GM19468 (cell line): ENCODE measurements around the gene NDRG3.
"Not testable (repeated sequence)": the region's sequence is repeated elsewhere in the genome, so short reads cannot be mapped to it uniquely, and the experiment has no call there.

ENCODE experiments used
- ATAC-seq: cut with Tn5 transposase; IDR thresholded peaks from one replicate; pipeline ENCODE4 v1.9.1; 2021; ENCODE audit warnings: mild to moderate bottlenecking, moderate library complexity, moderate number of reproducible peaks; ENCODE audit not compliant: unreplicated experiment; ENCODE audit errors: extremely low read depth

Gene NDRG3

DNA sequence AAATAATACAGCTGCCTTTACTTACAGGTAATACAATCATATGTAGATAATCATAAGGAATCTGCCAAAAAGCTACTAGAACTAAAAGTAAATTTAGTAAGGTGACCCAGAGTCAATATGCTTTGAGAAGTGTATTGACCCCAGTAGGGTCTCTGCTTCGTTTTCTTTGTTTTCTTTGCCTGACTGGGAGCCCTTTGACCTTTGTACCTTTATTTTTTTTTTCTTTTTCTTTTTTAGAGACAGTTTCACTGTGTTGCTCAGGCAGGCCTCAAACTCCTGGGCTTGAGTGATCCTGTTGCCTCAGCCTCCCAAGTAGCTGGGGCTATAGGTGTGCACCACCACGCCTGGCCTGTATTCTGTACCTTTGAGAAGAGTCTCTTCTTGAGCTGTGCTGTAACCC is 122.4 kb downstream of the NDRG3 start:
- ATAC-seq: no peak

- no peak for ATAC-seq
These were observed 125.0 kb downstream of the NDRG3 start for GRCh38 chr20:36620917-36621316.

DNA sequence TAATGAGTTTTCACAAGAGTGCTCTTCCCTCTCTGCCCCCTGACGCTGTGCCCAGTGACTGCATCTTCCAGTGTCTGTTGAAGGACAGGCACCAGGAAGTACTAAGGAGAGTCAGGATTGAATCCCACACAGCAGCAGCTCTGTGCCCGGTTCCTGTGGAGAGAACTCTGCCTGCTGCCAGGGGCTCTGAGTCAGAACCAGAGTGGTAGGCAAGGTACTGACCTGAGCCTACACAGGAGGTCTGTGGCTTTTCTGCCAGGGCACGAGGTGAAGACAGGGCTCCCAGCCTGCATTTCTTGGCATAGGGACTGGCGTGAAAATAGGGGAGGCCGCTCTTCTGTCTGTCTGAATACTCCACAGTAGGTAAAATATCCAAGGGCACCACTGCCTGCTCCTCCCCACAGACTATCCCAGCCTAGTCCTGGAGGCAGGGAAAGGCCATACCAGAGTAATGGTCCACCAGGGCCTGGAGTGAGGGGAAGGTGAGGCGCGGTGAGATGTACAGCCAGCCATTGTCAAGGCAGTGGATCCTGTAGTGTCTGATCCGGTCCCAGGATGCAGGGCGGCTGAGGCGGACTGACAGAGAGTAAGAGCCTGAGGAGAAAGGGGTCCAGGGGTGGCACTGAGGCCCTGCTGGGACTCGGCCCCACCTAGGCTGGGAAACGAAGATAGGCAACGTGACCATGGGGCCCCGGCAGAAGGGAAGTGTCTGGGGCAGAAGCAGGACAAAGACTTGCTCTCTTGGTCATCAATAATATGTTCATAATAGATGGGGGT is 130.9 kb downstream of the NDRG3 start:
- ATAC-seq: no peak

- ATAC-seq: no peak
These were observed 131.9 kb downstream of the NDRG3 start for GRCh38 chr20:36613974-36614373.

DNA sequence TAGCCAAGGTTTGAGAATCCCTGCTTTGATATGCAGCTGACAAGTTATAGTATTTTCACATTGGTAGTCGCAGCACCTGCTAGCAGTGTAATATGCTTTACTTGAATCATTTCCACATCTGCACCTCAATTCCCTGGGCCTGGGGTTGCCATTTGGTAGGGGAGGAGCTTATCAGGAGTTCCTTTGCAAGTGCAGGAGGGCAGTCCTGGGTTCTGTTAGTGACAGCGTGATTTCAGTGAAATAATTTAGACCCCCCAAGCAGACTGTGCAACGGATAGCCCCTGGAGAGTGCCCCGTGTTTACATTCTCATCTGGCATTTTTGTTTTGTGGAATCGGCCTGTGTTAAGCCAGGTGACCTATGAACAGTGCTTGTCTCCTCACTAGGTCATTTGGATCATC is 134.3 kb downstream of the NDRG3 start:
- no peak for ATAC-seq

DNA sequence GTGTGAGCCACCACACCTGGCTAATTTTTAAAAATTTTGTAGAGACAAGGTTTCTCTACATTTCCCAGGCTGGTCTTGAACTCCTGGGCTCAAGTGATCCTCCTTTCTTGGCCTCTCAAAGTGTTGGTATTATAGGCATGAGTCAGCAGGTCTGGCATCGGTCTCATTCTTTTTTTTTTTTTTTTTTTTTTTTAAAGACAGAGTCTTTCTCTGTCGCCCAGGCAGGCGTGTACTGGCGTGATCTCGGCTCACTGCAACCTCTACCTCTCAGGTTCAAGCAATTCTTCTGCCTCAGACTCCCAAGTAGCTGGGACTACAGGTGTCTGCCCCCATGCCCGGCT is 137.5 kb downstream of the NDRG3 start:
- ATAC-seq: not testable (repeated sequence)

DNA sequence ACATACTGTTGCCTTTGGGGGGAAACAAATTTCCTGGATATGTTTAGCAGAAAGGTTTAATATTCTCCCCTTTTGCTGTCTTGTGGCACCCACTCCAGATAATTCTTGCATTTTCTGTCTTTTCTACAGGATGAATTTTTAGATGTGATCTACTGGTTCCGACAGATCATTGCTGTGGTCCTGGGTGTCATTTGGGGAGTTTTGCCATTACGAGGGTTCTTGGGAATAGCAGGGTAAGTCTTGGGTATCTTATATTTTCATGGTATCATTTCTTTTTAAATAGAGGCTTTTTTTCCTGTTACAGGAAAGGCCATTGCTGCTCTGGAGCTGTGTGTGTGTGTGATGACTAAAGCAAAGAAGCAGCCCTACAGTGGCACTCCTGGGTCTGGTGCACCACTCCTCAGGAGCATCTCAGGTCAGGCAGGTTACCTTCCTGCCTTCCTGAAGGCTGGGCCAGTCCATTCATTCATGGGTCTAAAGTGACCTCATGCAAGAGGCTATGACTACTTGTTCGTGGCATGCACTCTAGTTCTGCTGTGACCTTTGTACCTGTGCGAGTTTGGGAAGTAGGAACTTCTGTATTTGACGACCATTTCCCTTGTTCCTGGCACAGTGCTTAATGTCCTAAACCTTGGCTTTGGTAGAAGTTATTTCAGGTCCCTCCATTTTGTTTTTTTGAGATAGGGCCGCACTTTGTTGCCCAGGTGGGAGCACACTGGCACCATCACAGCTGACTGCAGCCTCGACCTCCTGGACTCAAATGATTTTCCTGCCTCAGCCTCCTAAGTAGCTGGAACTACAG is 138.1 kb downstream of the NDRG3 start:
- ATAC-seq: no peak

DNA sequence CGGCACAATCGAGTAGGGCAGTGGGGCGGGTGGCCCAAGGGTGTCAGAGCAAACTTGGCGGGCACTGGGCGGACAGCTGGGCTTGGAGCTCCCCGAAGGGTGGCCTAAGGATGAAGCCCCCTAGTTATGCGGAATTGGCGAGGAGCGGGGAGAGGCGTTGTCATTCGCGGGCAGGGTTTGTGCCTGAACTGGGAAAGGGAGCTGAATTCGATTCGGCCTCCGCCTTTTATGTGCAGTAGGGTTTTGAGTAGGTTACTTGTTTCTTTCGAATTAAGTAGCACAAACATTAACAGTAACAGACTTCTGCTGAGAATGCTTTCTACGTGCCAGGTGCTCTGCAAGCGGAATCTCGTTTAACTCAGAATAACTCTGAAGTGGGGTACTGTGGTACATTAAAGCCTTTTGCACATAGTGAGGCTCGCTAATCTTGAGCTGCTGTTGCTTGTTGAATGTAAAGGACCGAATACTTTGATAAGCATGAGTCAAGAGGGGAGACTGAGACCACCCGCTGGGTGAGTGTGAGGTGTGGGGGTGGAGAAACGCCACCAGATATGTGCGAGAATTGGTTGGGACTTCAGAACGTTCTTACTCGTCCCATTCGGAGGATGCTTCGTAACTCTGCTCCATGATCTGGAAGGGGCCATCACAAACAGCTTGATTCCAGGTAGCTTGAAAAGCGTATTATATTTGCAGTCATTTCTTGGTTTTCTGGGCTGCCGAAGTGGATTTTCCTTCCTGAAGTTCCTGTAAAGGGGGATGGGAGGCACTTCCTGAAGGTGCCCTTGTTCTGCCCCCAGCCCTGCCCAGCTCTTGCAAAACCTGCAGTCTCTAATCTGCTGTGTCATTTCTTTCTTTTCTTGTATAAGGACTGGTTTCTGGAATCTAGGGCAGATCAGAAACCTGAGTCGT is 139.5 kb downstream of the NDRG3 start:
- ATAC-seq: no peak

- ATAC-seq: peak; percentile 85
These were observed 140.3 kb downstream of the NDRG3 start, which contains the start of gene RAB5IF for GRCh38 chr20:36605399-36606157. Gene RAB5IF (plus strand): TSS chr20:36605779. CDS start chr20:36605952, 173 bp downstream.

DNA sequence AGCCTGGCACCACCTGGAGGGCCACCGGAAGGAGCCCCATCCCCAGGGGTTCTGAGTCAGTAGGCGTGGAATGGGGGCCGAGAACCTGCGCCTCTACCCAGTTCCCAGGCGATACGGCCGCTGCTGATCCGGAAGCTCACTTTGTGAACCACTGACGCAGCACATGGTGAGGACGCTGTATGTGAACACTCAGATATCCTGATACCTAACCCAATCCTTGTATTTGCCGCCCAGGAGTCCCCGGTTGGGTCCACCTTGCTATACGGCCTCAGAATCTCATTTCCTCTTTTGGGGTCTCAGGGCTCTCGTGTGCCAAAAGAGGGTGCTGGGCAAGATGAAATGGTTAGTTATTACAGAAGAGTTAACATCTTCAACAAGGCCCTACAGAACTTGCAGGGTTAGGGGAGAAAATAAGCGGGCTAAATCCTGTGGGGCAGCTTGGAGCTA is 140.9 kb downstream of the NDRG3 start:
- peak; percentile 7 for ATAC-seq
